ENCODE measurements around the gene IL1RAP.
"Not testable (repeated sequence)": the region's sequence is repeated elsewhere in the genome, so short reads cannot be mapped to it uniquely, and the experiment has no call there.

Gene IL1RAP, protein sequence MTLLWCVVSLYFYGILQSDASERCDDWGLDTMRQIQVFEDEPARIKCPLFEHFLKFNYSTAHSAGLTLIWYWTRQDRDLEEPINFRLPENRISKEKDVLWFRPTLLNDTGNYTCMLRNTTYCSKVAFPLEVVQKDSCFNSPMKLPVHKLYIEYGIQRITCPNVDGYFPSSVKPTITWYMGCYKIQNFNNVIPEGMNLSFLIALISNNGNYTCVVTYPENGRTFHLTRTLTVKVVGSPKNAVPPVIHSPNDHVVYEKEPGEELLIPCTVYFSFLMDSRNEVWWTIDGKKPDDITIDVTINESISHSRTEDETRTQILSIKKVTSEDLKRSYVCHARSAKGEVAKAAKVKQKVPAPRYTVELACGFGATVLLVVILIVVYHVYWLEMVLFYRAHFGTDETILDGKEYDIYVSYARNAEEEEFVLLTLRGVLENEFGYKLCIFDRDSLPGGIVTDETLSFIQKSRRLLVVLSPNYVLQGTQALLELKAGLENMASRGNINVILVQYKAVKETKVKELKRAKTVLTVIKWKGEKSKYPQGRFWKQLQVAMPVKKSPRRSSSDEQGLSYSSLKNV

DNA sequence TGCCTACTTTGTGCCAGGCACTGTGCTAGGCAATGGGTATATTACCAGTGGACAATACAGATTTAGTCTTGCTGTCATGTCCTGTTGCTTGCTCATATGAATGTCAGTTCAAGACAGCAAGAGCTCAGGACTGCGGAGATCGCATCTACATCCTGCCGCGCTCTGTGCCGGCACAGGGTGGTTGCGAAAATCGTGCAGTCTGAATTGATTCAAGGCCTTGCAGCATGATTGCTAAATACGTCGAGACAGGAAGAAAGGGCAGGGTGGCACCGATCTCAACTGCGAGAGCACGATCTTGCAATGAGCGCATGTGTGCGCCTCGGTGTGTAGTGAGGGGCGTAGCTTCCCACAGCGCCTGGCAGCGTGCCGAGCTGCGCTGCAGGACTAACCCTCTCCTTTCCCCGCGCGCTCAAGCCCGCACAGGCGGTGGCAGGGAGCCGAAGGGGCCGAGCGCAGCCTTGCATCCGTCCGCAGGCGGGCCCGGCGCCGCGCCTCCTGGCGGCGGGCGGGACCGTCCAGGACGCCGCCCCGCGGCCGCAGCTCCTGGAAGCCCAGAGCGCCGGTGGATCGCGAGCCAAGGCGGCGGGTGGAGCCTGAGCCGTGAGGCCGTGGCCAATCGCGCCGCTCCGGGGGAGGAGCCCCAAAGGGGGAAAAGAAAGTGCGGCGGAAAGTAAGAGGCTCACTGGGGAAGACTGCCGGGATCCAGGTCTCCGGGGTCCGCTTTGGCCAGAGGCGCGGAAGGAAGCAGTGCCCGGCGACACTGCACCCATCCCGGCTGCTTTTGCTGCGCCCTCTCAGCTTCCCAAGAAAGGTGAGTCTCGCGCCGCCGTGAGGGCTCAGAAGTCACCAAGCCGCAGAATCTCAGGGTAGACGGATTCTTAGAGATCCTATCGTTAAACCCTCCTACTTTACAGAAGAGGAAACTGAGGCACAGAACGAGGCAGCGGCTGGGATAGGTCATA, at the start of gene IL1RAP:
IL1RAP (plus strand) TSS at position 677 of the 962 bp plus-strand sequence. CDS start 50,205 bp downstream, outside the sequence.
- DNase-seq = peak; percentile 86 to 87

DNA sequence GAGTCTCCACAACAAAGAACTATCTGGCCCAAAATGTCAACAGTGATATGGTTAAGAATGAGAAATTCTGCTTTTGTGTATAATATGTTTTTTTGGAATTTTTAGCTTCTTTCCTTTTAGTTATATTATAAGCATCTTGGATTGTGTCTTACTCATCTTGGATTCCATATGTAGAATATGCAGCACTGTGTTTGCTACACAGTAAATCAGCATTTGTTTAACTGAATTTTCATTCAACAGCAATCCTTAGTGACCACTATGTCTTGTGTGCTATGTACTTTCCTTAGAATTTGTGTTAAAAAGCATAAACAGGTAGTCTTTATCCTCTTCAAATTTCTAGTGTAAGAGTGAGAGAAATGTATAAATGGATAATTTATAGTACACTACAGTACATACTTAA, 46.0 kb upstream of the IL1RAP start:
- no peak for DNase-seq

DNA sequence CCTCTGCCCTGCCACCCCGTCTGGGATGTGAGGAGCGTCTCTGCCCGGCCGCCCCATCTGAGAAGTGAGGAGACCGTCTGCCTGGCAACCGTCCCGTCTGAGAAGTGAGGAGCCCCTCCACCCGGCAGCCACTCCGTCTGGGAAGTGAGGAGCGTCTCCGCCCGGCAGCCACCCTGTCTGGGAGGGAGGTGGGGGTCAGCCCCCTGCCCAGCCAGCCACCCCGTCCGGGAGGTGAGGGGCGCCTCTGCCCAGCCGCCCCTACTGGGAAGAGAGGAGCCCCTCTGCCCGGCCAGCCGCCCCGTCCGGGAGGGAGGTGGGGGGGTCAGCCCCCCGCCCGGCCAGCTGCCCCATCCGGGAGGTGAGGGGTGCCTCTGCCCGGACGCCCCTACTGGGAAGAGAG, 40.6 kb upstream of the IL1RAP start:
- not testable (repeated sequence) for DNase-seq

DNA sequence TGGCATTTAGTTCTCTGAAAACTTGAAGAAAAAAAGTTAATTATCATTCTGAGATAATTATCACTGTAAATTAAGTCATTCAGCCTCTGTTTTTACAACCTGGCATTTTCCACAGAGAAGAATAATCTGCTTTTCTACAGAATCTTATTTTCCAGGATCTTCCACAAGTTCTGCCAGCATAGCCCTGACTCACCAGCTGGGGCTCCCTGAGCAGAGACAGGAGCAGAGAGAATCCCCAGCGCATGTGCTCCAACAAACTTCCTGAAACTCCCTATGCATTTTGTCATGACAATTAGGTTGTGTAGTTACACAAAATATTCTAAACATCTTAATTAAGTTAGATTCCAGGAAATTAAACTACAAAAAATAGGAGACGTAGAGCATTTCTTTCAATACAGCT, 32.1 kb upstream of the IL1RAP start:
- DNase-seq = no peak

DNA sequence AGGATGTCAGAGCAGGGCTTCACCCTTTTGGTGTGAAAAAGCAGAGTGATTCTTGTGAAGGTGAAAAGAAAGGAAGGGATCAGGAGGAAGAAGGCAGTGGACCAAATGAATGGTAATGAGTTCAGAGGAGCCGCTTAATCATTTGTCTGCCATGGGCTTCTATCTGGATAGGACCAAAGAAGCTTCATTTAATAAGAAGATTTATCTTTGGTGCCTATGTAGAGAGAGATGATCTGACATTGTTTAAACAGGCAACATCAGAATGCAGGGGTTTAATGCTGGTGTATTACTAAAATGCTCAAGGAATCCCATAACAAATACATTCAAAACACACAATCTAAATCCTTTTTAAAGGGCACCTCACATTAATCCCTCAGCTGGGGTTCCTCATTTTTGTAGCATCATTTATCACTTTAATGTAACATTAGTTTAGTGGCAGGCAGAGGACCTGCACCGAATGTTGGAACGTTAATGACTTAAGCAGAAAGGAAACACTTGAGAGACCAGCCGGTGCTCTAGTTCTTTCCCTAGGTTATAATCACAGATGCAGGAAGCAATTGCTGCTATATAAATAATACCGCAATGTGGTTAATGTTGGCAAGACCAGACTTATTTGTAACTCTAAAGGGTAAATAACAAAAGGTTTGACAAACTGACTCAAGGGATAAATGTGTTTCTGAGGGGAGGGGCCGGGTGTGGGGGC, 27.9 kb upstream of the IL1RAP start:
- no peak for DNase-seq

DNA sequence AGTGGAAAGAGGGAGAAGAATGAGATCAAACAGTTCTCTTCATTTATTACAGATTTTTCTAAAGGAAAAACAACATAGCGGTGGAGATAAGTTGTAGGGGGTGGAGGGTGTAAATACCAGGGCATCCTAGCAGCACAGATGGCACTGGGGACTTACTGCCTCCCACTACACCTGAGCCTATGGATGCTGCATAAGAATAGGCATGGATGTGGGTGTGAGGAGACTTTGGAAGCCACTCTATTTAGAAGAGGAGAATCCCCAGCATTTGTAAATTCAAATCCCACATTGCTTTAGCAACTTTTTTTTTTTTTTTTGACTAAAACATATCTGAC, 27.4 kb upstream of the IL1RAP start:
- DNase-seq = no peak

DNA sequence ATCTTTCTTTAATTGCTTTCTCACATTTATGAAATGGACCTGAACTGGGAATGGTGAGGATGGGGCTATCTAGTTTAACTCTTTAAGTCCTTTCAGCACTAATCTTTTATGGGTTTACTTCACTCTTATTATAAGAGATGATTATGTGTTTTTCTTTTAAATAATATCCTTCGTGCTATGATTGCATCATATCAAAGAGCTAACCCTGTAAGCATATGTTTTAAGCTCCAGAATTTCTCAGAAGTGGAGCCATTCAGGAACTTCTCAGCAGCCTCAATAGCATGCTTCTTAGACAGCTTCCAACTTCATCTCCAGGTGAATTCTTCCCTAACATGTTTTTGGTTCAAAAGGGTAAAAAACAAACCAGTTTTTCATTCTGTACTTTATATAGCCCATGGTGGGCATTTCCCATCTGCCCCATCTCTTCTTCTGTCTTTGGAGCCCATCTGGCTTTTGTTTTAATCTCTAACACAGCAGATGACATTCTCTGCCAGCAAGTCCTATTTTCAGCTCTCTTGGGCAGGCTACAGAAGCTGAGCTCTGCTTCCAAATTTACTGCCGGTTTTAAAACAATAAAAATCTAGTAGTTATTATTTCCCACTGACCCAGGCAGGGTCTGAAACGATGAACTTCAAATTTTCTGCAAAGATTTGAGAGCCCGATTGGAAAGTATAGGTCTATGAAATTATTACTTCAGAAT, 26.8 kb upstream of the IL1RAP start:
- no peak for DNase-seq

DNA sequence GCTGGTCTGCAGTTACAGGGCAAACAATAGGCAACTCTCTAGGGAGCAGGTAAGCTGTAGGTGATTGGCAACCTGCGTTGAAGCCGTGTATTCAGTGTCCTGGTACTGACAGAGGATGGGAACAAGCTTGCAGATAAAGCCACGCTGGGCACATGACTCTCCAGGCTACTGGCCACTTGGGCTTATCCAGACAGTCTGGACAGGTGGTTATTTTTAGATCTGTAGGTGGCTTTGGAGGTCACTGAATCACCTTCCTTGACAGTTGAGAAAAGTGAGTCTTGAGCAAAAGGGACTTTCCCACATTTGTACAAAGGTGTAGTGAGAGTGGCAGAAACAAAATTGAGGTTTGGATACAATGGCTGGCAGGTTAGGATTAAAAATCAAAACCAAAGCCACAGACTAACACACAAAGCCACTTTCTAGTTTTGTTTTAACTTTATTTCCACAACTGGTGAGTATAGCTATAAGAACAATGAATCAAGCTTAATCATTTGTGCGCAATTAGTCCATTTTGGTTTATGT, 22.3 kb upstream of the IL1RAP start:
- DNase-seq = no peak

DNA sequence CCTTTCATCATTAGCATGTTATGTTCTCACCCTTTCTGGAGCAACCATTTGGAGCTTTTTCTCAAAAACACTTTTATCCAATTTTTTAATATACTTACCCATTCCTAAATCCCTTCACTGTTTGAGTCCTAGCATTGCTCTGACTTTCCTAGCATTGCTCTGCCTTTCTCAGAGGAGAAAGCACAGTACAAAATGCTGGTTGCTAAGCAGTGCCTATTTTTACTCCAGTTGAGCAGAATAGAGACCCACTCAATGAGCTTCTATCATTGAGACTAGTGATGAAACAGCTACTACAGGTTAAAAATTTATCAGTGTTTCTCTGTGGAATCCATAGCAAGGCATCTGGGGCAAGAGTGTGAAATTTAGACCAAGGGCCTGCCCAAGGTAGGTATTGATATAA, 21.8 kb upstream of the IL1RAP start:
- DNase-seq = no peak

DNA sequence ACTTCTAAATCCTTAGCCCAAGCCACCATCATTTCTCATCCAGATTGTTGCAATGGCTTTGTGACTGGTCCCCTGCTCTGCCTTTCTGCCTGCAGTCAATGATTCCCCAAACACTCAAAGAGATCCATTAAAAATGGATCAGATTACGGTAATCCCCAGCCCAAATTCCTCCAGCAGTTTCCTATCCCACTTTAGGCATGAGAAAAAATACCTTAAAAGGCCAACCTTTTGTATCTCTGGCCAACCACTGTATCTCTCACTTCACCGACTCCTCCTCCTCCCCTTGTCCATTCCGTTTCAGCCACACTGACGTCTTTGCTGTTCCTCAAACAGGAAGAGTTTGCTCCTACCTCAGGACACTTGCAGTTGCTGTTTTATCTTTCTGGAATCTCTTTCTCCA, 20.9 kb upstream of the IL1RAP start:
- DNase-seq = no peak

DNA sequence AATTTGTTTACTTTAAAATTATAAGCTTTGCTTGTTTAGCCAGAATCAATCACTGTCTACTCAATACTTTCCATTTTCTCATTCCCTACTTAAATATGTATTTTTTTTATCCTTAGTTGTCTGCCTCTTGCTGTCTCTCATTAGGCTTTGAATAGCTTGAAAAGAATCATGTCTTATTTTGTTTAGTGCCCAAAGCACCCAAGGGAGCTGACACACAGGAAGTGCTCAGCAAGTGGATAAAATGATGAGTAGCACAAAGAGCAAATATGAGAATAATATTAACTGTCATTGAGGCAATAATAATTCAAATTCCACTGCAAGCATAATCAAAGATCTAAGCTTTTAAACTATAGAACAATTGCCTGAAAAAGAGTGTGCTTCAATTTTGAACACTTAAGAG, 19.0 kb upstream of the IL1RAP start:
- DNase-seq = no peak

DNA sequence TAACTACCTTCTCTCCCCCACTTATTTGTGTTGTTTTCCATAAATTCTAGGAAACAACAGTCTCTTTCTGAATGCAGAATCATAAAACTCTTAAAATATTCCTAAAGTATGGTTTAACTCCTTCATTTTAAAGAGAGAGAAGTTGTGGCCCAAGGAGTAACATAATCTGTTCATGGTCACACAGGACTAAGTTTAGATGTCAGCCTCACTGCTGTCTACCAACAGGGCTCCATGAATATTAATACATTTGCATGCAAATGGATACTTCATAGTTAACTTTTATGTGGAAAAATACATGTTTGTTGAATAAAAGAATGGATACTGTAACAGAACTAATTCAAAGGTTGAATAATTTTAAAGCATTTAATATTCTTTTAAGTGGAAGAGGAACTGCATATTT, 18.5 kb upstream of the IL1RAP start:
- DNase-seq = no peak

DNA sequence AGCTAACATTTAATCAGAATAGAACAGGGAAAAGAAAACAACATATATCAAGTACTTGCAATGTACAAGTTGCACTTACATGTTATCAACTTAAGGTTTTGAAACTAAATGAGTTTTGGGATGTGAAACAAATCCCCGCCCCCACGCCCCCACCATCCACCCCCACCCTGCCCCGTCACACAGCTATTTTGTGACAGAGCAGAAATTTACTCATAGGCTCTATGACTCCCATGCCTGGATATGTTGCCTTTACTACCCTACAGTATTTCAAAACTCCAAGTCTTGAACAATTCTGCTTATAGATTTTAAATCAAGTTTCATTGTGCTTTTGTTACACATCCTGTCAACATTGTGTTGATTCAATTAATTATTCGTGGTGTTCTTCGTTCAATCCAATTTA, 18.1 kb upstream of the IL1RAP start:
- no peak for DNase-seq

DNA sequence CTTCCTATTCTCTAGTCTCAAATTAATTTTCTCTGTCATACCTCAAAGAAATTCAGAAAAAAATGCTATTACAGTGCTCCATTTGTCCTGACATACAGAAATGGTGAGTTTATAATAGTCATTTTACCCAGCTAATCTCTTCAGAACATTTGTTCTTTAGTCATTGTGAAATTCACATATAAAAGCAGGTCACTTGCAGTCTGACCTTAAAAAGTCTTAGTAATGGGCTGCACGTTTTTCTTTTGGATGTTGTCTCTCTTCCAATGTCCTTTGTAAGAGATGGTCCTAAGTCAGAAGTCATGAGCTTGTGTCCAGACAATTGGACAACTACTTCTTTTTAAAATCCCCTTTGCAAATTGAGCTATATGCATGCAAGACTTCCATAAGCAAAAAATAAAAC, 17.0 kb upstream of the IL1RAP start:
- no peak for DNase-seq

DNA sequence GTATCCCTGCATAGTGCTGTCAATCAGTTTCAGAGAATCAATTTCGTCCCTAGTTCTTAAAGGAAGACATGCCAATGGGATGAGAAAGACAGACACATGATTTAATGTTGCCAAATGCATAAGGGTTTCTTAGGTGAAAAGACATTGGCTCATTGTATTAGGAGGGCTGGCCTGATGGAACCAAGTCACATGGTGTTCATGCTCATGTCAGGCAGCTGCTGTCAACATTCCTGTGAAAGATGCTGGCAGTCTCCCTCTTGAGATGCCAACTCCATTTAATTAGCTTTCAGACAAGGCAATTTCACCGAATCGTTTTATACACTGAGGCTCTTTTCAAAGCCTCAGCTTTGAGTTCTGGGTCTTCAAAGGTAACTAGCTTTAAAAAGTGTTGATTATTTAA, 16.1 kb upstream of the IL1RAP start:
- no peak for DNase-seq

DNA sequence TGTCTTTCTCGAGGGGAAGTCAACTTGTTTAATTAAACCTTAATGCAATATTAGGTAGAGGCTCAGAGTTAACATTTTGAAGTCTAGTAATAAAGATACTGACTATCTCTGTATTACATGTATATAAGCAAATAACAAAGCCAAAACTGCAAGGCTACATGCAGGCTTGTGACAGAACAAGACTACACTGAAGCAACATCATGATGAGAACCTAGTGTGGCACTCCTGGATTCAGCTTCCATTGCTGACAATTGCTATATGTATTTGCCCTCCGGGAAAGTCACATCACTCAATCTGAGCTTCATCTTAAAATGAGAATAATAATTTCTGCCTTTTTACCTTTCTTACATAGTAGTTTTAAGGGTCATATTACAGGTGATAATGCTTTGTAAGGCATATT, 15.6 kb upstream of the IL1RAP start:
- DNase-seq = no peak

DNA sequence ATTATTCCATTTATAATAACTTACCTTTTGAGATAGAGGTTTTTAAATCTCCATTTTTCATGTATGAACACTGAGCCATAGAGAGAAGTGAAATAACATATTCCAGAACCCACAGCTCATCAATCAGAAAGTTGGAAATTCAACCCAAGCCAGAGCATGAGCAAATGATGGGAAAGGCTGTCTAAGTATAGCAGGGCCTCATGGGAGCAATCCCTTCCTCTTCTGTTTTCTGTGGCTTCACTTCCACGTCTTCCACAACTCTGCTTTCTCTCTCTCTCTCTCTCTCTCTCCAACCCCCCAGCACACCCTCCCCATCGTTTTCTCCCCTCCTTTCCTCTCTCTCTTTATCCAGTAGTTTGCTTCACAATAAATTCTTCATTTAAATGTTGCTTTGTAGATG, 14.8 kb upstream of the IL1RAP start:
- no peak for DNase-seq

DNA sequence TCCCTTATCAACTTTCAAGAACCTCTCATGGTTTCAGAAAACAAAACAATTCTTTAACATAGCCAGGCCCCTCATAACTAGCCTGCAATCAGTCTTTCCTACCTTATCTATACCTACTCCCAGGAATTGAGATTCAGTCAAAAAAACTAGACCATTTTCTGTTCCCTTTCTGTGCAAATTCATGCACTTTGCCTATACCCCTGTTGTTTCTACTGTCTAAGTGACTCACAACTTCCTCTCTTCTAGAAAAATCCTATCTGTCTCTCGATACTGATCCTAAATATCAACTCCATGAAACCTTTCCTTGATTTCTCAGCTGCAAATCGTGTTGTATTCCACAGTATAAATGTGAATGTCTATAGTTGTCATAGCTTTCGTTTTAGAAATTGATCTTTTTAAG, 10.9 kb upstream of the IL1RAP start:
- no peak for DNase-seq

DNA sequence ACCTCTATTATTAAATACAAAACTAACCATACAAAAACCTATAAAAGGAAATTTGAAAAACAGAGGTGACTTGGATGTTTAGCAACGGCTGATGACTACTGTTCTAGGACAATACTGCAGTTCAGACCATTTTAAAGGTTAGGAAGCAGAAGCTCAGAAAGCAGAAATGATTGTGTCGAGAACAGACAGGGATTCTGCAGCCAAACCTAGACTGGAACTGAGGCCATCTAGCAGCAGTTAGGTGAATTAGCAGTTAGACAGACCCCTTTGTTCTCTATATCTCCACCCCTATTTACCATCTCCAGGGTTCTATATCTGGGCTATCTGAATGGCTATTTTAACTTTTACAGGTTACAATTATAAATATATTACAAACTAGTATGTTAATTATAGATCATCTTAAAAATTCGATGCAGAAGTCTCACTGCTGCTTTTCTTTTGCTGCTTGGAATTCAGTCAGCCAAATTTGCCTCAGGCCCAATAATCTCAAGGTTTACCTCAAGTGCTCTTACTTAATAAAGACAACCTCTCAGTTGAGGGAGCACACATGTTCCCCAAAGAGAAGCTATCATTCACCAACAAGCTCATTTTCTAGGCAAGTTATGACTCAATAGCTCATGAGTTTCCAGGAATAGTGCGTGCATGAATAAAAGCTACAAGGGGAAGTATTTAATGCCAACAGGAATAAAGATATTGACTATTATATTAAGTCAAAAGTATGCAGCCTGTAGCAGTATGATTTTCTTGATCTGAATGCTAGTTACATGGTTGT, 9.3 kb upstream of the IL1RAP start:
- DNase-seq = no peak

DNA sequence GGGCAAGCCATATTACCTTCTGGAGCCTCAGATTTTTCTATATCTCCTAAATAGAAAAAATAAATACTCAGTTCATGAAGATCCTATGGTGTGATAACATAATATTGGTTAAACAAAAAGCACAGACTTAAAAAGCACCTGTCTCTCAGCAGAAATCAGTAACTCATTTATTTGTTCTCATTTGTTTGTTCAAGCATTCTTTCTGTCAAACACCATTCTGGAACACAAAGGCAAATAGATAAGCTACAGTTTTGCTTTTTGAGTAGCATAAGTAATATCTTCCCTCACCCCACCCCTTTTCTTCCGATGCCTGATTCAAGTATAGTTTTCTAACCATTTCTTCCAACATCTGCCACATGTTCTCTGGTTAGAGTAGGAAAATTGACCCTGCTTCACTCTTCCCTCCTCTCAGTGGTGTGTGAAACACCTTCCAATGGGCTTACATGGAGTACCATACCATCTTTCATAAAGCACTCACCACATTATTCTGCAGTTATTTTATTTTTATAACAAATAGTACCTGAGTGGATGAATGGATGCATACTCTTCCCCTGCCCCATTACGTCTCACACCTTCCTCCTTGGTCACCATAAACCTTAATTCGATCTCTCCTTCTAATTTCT, 8.4 kb upstream of the IL1RAP start:
- DNase-seq = no peak

DNA sequence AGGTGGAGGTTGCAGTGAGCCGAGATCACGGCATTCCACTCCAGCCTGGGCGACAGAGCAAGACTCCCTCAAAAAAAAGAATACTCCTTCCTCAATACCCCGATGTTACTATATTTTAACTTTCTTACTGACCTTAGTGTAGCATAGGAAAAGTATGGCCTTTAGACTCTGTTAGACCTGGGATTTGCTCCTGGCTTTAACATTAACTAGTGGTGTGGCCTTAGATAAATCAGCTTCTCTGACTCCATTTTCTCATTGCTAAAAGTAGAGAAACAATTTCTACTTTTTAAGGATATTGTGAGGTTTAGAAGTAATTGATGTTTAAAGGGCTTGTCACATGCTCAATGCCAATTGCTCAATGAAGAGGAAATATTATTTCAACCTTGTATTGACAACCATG, 7.6 kb upstream of the IL1RAP start:
- no peak for DNase-seq

Data from CD4-positive, alpha-beta T cell treated with Interleukin-1 beta for 1 hour (primary cell).